ENCODE results near the gene LHX6. TPM values are rescaled to one million over a fixed set of nuclear protein-coding genes. Genes with fewer than 3 reads are reported as not detected.

LHX6 gene
- total RNA-seq, 1 experiment from 2014 or later = 1.8 TPM

GRCh38 chr9:122186777-122187470 lies 41.8 kb downstream of the LHX6 start:
- no peak overlapping the region for H2AK5ac ChIP-seq (ENCODE audit: insufficient read length, low read length)
- H3K4me1 ChIP-seq (ENCODE audit: insufficient read depth, low read length) = no peaks in the 10 kb centered on the region
- H3K79me1 ChIP-seq (ENCODE audit: insufficient read depth, low read depth, low read length, poor library complexity, severe bottlenecking) = no peaks in the 10 kb centered on the region
- H2BK5ac ChIP-seq (ENCODE audit: insufficient read length, low read length) = no peak overlapping the region
- no peaks in the 10 kb centered on the region for H3K79me2 ChIP-seq (ENCODE audit: insufficient read depth, low read length)
- Mint-ChIP-seq H3K36me3 (ENCODE audit: insufficient read depth in 1 of 3, low read depth in 3 of 3) (no peaks in the 10 kb centered on the region), H3K4me1 (peaks cover 7 to 10% of the 10 kb centered on the region in 2 experiments; a peak in 3 of 4 replicates), H3K4me3 (no peak overlapping the region; a peak in 1 of 5 replicates), H3K27ac (no peak overlapping the region), H3K9me3 (no peaks in the 10 kb centered on the region), H3K27me3 (ENCODE audit: low read depth) (peaks cover 3% of the 10 kb centered on the region)
- no peak overlapping the region for H2BK20ac ChIP-seq (ENCODE audit: low read depth, low read length, poor library complexity, severe bottlenecking)
- H3K9me3 ChIP-seq (ENCODE audit: control insufficient read depth, low read depth, low read length) = no peaks in the 10 kb centered on the region
- no peak overlapping the region for H3K56ac ChIP-seq (ENCODE audit: insufficient read length, low read depth, low read length)
- DNase-seq = no peak
- no CpG with 5 or more reads among the region's 8 CpGs for WGBS (ENCODE audit: extremely low coverage, insufficient read length, low lambda C conversion rate)
- H4K8ac ChIP-seq (replicated peaks; ENCODE audit: insufficient read length, low read depth, low read length) = no peak overlapping the region
- H4K5ac ChIP-seq (ENCODE audit: insufficient read length, low read depth, low read length) = no peak overlapping the region
- no peak overlapping the region for H3K27ac ChIP-seq (ENCODE audit: insufficient read length, low read depth, low read length)
- H3K23me2 ChIP-seq (ENCODE audit: insufficient read length, low read depth, low read length, poor library complexity, severe bottlenecking) = no peaks in the 10 kb centered on the region
- H3K23ac ChIP-seq (ENCODE audit: insufficient read length, low read depth, low read length) = no peak overlapping the region
- H3K9ac ChIP-seq (ENCODE audit: extremely low read depth, insufficient read length, low read length) = no peak overlapping the region
- H3T11ph ChIP-seq (ENCODE audit: low read length) = no peak overlapping the region
- H2BK12ac ChIP-seq (ENCODE audit: insufficient read length, low read depth, low read length) = no peak overlapping the region
- no peak overlapping the region for H3K4me2 ChIP-seq (ENCODE audit: insufficient read depth, insufficient read length, low read length)
- H2BK120ac ChIP-seq (ENCODE audit: low read depth, low read length, poor library complexity, severe bottlenecking) = no peak overlapping the region
- no peak overlapping the region for H3K4ac ChIP-seq (ENCODE audit: low read depth, low read length)
- no peak overlapping the region for H4K91ac ChIP-seq (ENCODE audit: insufficient read length, low read depth, low read length)
- no peaks in the 10 kb centered on the region for H3K27me3 ChIP-seq (ENCODE audit: insufficient read depth, low read length)
- no peak overlapping the region for H2BK15ac ChIP-seq (ENCODE audit: low read depth, low read length)
- TF ChIP-seq CTCF (conservative IDR thresholded peaks at IDR 0.05) = no peak
- no peak overlapping the region for H3K18ac ChIP-seq (ENCODE audit: insufficient read length, low read depth, low read length)
- no peak overlapping the region for H3K14ac ChIP-seq (ENCODE audit: insufficient read depth, low read length)
- H4K20me1 ChIP-seq (ENCODE audit: control insufficient read depth, insufficient read depth, insufficient read length) = no peaks in the 10 kb centered on the region
- no peak overlapping the region for H2AFZ ChIP-seq (ENCODE audit: low read length)

Data from H9 (cell line).